ENCODE measurements around the gene PRR16. TPM values are rescaled to one million over a fixed set of nuclear protein-coding genes. Genes with fewer than 3 reads are reported as not detected.

PRR16 gene
- total and polyA plus RNA-seq, 2 experiments from 2014 or later = 15.3 to 16.1 TPM

DNA sequence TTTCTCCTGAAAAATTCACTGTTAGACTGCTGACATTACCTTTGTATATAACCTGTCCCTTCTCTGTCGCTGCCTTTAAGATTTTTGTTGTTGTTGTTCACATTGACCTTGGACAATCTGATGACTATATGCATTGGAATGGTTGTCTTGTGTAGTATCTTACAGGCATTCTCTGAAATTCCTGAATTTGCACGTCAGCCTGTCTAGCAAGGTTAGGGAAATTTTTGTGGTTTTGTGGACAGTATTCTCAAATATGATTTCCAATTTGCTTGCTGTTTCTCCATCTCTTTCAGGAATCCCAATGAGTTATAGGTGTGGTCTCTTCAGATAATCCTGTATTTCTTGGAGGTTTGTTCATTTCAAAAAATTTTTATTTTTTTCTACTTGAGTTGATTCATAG, 140.8 kb downstream of the PRR16 start:
- Histone ChIP-seq H3K9me2 (replicated peaks; ENCODE audit: insufficient read depth) (no peaks in the 10 kb centered on the region), H3K4me2 (no peak overlapping the region), H4K20me1 (ENCODE audit: insufficient read depth, poor library complexity, severe bottlenecking) (no peaks in the 10 kb centered on the region), H3K79me2 (peaks cover 16% of the 10 kb centered on the region), H3K27me3 (no peaks in the 10 kb centered on the region), H3K4me3 (no peak overlapping the region), H3K27ac (no peak overlapping the region), H3K4me1 (ENCODE audit: insufficient read depth) (no peaks in the 10 kb centered on the region), H2AFZ (no peak overlapping the region), H3K9me3 (ENCODE audit: low read depth) (no peaks in the 10 kb centered on the region), H3K36me3 (replicated peaks; ENCODE audit: insufficient read depth, low read depth) (no peaks in the 10 kb centered on the region)
- WGBS (ENCODE audit: low lambda C conversion rate, missing lambda C conversion rate) = 73% methylated on average over 2 of the region's 2 CpGs
- DNase-seq (ENCODE audit: low spot score) = no peak
- TF ChIP-seq EZH2phosphoT487 (IDR thresholded peaks at IDR 0.05; ENCODE audit: low read depth, severe bottlenecking, unreplicated experiment) = no peak
- TF ChIP-seq, protein P1, sequence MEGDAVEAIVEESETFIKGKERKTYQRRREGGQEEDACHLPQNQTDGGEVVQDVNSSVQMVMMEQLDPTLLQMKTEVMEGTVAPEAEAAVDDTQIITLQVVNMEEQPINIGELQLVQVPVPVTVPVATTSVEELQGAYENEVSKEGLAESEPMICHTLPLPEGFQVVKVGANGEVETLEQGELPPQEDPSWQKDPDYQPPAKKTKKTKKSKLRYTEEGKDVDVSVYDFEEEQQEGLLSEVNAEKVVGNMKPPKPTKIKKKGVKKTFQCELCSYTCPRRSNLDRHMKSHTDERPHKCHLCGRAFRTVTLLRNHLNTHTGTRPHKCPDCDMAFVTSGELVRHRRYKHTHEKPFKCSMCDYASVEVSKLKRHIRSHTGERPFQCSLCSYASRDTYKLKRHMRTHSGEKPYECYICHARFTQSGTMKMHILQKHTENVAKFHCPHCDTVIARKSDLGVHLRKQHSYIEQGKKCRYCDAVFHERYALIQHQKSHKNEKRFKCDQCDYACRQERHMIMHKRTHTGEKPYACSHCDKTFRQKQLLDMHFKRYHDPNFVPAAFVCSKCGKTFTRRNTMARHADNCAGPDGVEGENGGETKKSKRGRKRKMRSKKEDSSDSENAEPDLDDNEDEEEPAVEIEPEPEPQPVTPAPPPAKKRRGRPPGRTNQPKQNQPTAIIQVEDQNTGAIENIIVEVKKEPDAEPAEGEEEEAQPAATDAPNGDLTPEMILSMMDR (IDR thresholded peaks at IDR 0.05; ENCODE audit: poor library complexity) = no peak
- no peak for TF ChIP-seq EZH2 (IDR thresholded peaks at IDR 0.05; ENCODE audit: borderline replicate concordance)

GRCh38 chr5:120605325-120606079, 141.4 kb downstream of the PRR16 start:
- Histone ChIP-seq H3K27ac (no peak overlapping the region), H3K9me2 (replicated peaks; ENCODE audit: insufficient read depth) (no peaks in the 10 kb centered on the region), H3K4me1 (ENCODE audit: insufficient read depth) (no peaks in the 10 kb centered on the region), H4K20me1 (ENCODE audit: insufficient read depth, poor library complexity, severe bottlenecking) (no peaks in the 10 kb centered on the region), H3K4me2 (no peak overlapping the region), H2AFZ (no peak overlapping the region), H3K27me3 (no peaks in the 10 kb centered on the region), H3K36me3 (replicated peaks; ENCODE audit: insufficient read depth, low read depth) (no peaks in the 10 kb centered on the region), H3K79me2 (peaks cover 16% of the 10 kb centered on the region), H3K9me3 (ENCODE audit: low read depth) (no peaks in the 10 kb centered on the region), H3K4me3 (no peak overlapping the region)
- TF ChIP-seq EZH2 (IDR thresholded peaks at IDR 0.05; ENCODE audit: borderline replicate concordance) (no peak), EZH2phosphoT487 (IDR thresholded peaks at IDR 0.05; ENCODE audit: low read depth, severe bottlenecking, unreplicated experiment) (no peak)
- TF ChIP-seq, protein P1 (IDR thresholded peaks at IDR 0.05; ENCODE audit: poor library complexity) = no peak
- no peak for DNase-seq (ENCODE audit: low spot score)
- 85% methylated on average over 1 of the region's 1 CpG for WGBS (ENCODE audit: low lambda C conversion rate, missing lambda C conversion rate)

GRCh38 chr5:120609570-120609969, 145.5 kb downstream of the PRR16 start:
- Histone ChIP-seq H3K4me3 (no peak overlapping the region), H3K9me2 (replicated peaks; ENCODE audit: insufficient read depth) (no peaks in the 10 kb centered on the region), H3K27ac (no peak overlapping the region), H4K20me1 (ENCODE audit: insufficient read depth, poor library complexity, severe bottlenecking) (no peaks in the 10 kb centered on the region), H3K9me3 (ENCODE audit: low read depth) (no peaks in the 10 kb centered on the region), H3K27me3 (no peaks in the 10 kb centered on the region), H3K4me2 (no peak overlapping the region), H3K4me1 (ENCODE audit: insufficient read depth) (no peaks in the 10 kb centered on the region), H2AFZ (no peak overlapping the region), H3K79me2 (peaks cover 5% of the 10 kb centered on the region), H3K36me3 (replicated peaks; ENCODE audit: insufficient read depth, low read depth) (no peaks in the 10 kb centered on the region)
- DNase-seq (ENCODE audit: low spot score) = no peak
- no peak for TF ChIP-seq EZH2phosphoT487 (IDR thresholded peaks at IDR 0.05; ENCODE audit: low read depth, severe bottlenecking, unreplicated experiment)
- no peak for TF ChIP-seq EZH2 (IDR thresholded peaks at IDR 0.05; ENCODE audit: borderline replicate concordance)
- TF ChIP-seq, protein P1 (IDR thresholded peaks at IDR 0.05; ENCODE audit: poor library complexity) = no peak
- WGBS (ENCODE audit: low lambda C conversion rate, missing lambda C conversion rate) = 92% methylated on average over 1 of the region's 1 CpG
